GM19240 (cell line): ENCODE data around the gene CCDC174.
"Not testable (repeated sequence)": the region's sequence is repeated elsewhere in the genome, so short reads cannot be mapped to it uniquely, and the experiment has no call there.

Source experiments
- DNase-seq: peaks from one replicate; pipeline ENCODE4 v3.0.0; 2011; ENCODE audit warnings: low spot score; ENCODE audit not compliant: insufficient read length

The CCDC174 gene

GRCh38 chr3:14650193-14650592 is 1.4 kb upstream of the CCDC174 start:
- DNase-seq = no peak

- not testable (repeated sequence) for DNase-seq
Measured at GRCh38 chr3:14652360-14652907, 872 bp downstream of the CCDC174 start.

- no peak for DNase-seq
Measured at GRCh38 chr3:14657579-14657978, 6.0 kb downstream of the CCDC174 start.

- DNase-seq = no peak
Measured at GRCh38 chr3:14658978-14659377, 7.4 kb downstream of the CCDC174 start.

GRCh38 chr3:14660942-14661341 is 9.4 kb downstream of the CCDC174 start:
- DNase-seq = no peak

GRCh38 chr3:14663396-14664135 is 12.0 kb downstream of the CCDC174 start:
- DNase-seq = no peak

- no peak for DNase-seq
Measured at GRCh38 chr3:14664170-14664569, 12.6 kb downstream of the CCDC174 start.

- DNase-seq = no peak
Measured at GRCh38 chr3:14672588-14672987, 21.0 kb downstream of the CCDC174 start.

GRCh38 chr3:14674841-14675240 is 23.3 kb downstream of the CCDC174 start, which contains the start of gene C3orf20:
Gene C3orf20 (plus strand): TSS chr3:14675141. CDS start chr3:14682714, 7,573 bp downstream.
- no peak for DNase-seq

- DNase-seq = no peak
Measured at GRCh38 chr3:14676881-14677280, 25.3 kb downstream of the CCDC174 start.

- DNase-seq = no peak
Measured at GRCh38 chr3:14678015-14678503, 26.5 kb downstream of the CCDC174 start.

- no peak for DNase-seq
Measured at GRCh38 chr3:14680115-14680514, 28.6 kb downstream of the CCDC174 start.

- DNase-seq = no peak
Measured at GRCh38 chr3:14680716-14681115, 29.2 kb downstream of the CCDC174 start.

- no peak for DNase-seq
Measured at GRCh38 chr3:14684447-14684846, 32.9 kb downstream of the CCDC174 start.

GRCh38 chr3:14685179-14685578 is 33.6 kb downstream of the CCDC174 start:
- no peak for DNase-seq

GRCh38 chr3:14687360-14687759 is 35.8 kb downstream of the CCDC174 start:
- DNase-seq = no peak

GRCh38 chr3:14688525-14688924 is 37.0 kb downstream of the CCDC174 start:
- no peak for DNase-seq

GRCh38 chr3:14689247-14689980 is 37.9 kb downstream of the CCDC174 start:
- DNase-seq = no peak

GRCh38 chr3:14691239-14691638 is 39.7 kb downstream of the CCDC174 start:
- no peak for DNase-seq

- no peak for DNase-seq
Measured at GRCh38 chr3:14691719-14692118, 40.2 kb downstream of the CCDC174 start.

GRCh38 chr3:14698601-14699244 is 47.2 kb downstream of the CCDC174 start:
- DNase-seq = no peak

- DNase-seq = no peak
Measured at GRCh38 chr3:14699643-14700042, 48.1 kb downstream of the CCDC174 start.
